DMS 273 (cell line): ENCODE results near the gene MAPT.
"Not testable (repeated sequence)": the region's sequence is repeated elsewhere in the genome, so short reads cannot be mapped to it uniquely, and the experiment has no call there.

Experiments used
- DNase-seq: peaks from one replicate; lab custom pipeline; 2025; ENCODE audit not compliant: unreplicated experiment; lab: John Stamatoyannopoulos, UW

MAPT gene

GRCh38 chr17:45923511-45924268 is 29.3 kb downstream of the MAPT start:
- no peak for DNase-seq

- no peak for DNase-seq
Observed at GRCh38 chr17:45924332-45924820, 30.0 kb downstream of the MAPT start.

- DNase-seq: no peak
Observed at GRCh38 chr17:45925311-45925710, 31.0 kb downstream of the MAPT start.

GRCh38 chr17:45927247-45927646 is 32.9 kb downstream of the MAPT start:
- DNase-seq: no peak

- no peak for DNase-seq
Observed at GRCh38 chr17:45929344-45929743, 35.0 kb downstream of the MAPT start.

- no peak for DNase-seq
Observed at GRCh38 chr17:45930420-45930951, 36.1 kb downstream of the MAPT start.

- no peak for DNase-seq
Observed at GRCh38 chr17:45931677-45932076, 37.3 kb downstream of the MAPT start.

GRCh38 chr17:45934044-45934979 is 40.0 kb downstream of the MAPT start:
- no peak for DNase-seq

- no peak for DNase-seq
Observed at GRCh38 chr17:45935197-45935709, 40.9 kb downstream of the MAPT start.

- DNase-seq: no peak
Observed at GRCh38 chr17:45935710-45936509, 41.6 kb downstream of the MAPT start.

- peak; percentile 62 for DNase-seq
Observed at GRCh38 chr17:45936610-45937009, 42.3 kb downstream of the MAPT start.

- not testable (repeated sequence) for DNase-seq
Observed at GRCh38 chr17:45937186-45937585, 42.8 kb downstream of the MAPT start.

- no peak for DNase-seq
Observed at GRCh38 chr17:45939395-45939794, 45.0 kb downstream of the MAPT start.

GRCh38 chr17:45940293-45940692 is 45.9 kb downstream of the MAPT start:
- peak; percentile 44 for DNase-seq

GRCh38 chr17:45940826-45941225 is 46.5 kb downstream of the MAPT start:
- DNase-seq: peak; percentile 76

GRCh38 chr17:45941395-45941794 is 47.0 kb downstream of the MAPT start:
- DNase-seq: peak; percentile 31

GRCh38 chr17:45942284-45942683 is 47.9 kb downstream of the MAPT start:
- DNase-seq: peak; percentile 99

- peak; percentile 45 for DNase-seq
Observed at GRCh38 chr17:45946841-45947256, 52.5 kb downstream of the MAPT start.

- peak; percentile 47 for DNase-seq
Observed at GRCh38 chr17:45948498-45948880, 54.1 kb downstream of the MAPT start.

GRCh38 chr17:45948881-45949624 is 54.7 kb downstream of the MAPT start:
- peak; percentile 94 for DNase-seq
